ENCODE results near the gene RABGAP1. TPM values are rescaled to one million over a fixed set of nuclear protein-coding genes. Genes with fewer than 3 reads are reported as not detected.

RABGAP1 gene
- total RNA-seq, 2 donors from 2014 or later, result 26.3 to 30.8 TPM

DNA sequence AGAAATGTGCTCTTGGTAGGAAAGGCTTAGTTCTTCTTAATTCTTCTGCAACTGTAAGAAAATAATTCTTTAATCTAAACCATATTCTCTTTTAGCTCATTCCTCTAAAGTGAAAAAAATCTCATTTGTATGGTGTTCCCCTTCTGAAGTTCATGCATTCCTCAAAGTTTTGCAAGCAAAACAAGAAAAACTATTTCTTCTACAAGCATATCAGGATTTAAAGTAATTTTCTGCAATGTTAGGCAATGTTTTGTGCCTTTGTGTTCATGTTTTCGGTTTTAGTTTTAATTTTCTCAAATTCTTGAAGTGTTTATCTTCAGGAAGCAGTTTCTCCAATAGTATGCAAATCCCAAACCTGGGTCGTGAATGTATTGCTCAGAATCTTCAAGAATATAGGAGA, 80.0 kb downstream of the RABGAP1 start:
- H3K36me3 ChIP-seq, result peaks cover 37% of the 10 kb centered on the region

DNA sequence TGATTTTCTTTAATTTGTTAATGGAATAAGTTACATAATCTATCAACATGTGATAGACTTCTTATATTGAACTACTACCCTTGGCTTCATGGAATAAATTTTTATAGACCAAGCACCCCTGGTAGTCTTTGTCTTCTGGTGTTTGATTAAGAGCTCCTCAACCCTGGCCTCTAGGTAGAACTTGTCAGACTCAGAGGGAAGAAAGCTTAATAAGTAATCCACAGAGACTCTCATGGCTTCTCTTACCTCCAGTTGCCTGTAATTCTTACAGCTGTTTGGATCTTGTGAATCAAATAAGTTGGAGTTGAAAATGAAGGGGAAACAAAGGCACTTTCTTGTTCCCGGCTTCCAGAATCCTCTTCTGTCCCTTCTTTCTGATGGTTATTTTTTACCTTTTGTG, 85.6 kb downstream of the RABGAP1 start:
- Histone ChIP-seq H3K27me3 (no peaks in the 10 kb centered on the region), H3K4me1 (no peaks in the 10 kb centered on the region), H3K36me3 (peaks cover 15% of the 10 kb centered on the region), H3K9me3 (no peaks in the 10 kb centered on the region), H3K4me3 (no peak overlapping the region), H3K27ac (no peak overlapping the region)
- no peak for DNase-seq (ENCODE audit: low spot score)
- TF ChIP-seq, protein P1, sequence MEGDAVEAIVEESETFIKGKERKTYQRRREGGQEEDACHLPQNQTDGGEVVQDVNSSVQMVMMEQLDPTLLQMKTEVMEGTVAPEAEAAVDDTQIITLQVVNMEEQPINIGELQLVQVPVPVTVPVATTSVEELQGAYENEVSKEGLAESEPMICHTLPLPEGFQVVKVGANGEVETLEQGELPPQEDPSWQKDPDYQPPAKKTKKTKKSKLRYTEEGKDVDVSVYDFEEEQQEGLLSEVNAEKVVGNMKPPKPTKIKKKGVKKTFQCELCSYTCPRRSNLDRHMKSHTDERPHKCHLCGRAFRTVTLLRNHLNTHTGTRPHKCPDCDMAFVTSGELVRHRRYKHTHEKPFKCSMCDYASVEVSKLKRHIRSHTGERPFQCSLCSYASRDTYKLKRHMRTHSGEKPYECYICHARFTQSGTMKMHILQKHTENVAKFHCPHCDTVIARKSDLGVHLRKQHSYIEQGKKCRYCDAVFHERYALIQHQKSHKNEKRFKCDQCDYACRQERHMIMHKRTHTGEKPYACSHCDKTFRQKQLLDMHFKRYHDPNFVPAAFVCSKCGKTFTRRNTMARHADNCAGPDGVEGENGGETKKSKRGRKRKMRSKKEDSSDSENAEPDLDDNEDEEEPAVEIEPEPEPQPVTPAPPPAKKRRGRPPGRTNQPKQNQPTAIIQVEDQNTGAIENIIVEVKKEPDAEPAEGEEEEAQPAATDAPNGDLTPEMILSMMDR (IDR thresholded peaks at IDR 0.05), result no peak

More for the DNA sequence above, 80.0 kb downstream of the RABGAP1 start:
- TF ChIP-seq, protein P1 (IDR thresholded peaks at IDR 0.05), result no peak
- no peak overlapping the region for H3K4me3 ChIP-seq
- no peak for DNase-seq (ENCODE audit: low spot score)
- H3K27ac ChIP-seq, result no peak overlapping the region
- H3K27me3 ChIP-seq, result no peaks in the 10 kb centered on the region
- H3K9me3 ChIP-seq, result no peaks in the 10 kb centered on the region
- H3K4me1 ChIP-seq, result no peaks in the 10 kb centered on the region

DNA sequence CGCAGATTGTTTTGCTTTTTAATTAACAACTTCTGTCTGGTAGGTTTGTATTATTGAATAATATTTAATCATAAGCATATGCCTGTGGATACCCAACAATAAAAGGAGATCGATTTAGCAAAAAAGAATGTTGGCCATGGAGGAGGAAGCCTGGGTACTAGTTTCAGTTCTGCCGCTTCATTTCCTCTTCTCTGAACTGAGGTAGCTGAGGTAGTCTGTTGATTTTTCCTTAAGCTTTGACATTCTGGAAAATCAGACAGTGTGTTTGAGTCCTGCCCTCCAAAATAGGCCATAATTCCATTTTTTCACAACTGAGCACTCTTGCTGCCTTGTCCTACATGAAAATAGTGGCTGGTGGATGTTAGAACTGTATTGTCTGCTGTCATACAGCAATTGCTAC, 86.7 kb downstream of the RABGAP1 start:
- H3K4me3 ChIP-seq, result no peak overlapping the region
- no peaks in the 10 kb centered on the region for H3K4me1 ChIP-seq
- DNase-seq (ENCODE audit: low spot score), result no peak
- no peaks in the 10 kb centered on the region for H3K27me3 ChIP-seq
- TF ChIP-seq, protein P1 (IDR thresholded peaks at IDR 0.05), result no peak
- no peak overlapping the region for H3K27ac ChIP-seq
- peaks cover 15% of the 10 kb centered on the region for H3K36me3 ChIP-seq
- no peaks in the 10 kb centered on the region for H3K9me3 ChIP-seq

DNA sequence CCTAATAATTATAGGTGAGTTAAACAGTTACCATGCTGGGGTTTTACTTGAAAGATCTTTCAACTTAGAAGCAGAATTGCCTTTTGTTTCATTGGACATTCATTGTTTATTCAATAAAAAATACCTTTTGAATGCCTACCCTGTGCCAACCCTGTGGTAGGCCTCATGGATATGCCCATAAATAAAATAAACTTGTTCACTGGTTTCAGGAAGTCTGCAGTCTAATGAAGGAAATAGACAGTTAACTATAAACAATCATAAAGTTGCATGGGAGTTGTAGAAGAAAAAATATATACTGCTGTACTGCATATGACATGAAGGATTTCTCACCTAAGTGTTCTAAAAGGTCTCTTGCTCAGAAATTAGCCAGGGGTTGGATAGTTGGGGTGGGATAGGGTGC, 87.3 kb downstream of the RABGAP1 start:
- DNase-seq (ENCODE audit: low spot score), result no peak
- Histone ChIP-seq H3K27me3 (no peaks in the 10 kb centered on the region), H3K4me1 (no peaks in the 10 kb centered on the region), H3K4me3 (no peak overlapping the region), H3K9me3 (no peaks in the 10 kb centered on the region), H3K36me3 (peaks cover 11% of the 10 kb centered on the region), H3K27ac (no peak overlapping the region)
- TF ChIP-seq, protein P1 (IDR thresholded peaks at IDR 0.05), result no peak

DNA sequence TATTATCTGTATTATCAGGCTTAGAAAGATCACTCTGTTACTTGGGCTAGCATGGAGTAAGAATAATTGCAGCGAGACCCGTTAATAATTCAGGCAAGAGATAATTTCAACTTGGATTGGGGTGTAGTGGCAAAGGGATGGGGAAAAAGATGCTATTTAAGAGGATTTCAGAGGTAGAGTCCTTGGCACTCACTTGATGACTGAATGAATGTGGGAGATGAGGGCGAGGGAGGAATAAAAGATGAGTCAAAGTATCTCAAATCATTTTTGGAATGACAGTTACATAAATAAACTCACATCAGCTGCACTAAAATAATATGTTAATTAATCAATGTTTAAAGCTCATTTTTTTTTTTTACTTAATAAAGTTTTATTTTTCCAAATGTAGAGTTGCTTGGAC, 88.2 kb downstream of the RABGAP1 start:
- no peak overlapping the region for H3K27ac ChIP-seq
- H3K4me1 ChIP-seq, result peaks cover 0 to 3% of the 10 kb centered on the region in 2 donors
- DNase-seq (ENCODE audit: low spot score), result no peak
- TF ChIP-seq, protein P1 (IDR thresholded peaks at IDR 0.05), result no peak
- H3K36me3 ChIP-seq, result peaks cover 7% of the 10 kb centered on the region
- no peak overlapping the region for H3K4me3 ChIP-seq
- no peaks in the 10 kb centered on the region for H3K9me3 ChIP-seq
- H3K27me3 ChIP-seq, result no peaks in the 10 kb centered on the region

DNA sequence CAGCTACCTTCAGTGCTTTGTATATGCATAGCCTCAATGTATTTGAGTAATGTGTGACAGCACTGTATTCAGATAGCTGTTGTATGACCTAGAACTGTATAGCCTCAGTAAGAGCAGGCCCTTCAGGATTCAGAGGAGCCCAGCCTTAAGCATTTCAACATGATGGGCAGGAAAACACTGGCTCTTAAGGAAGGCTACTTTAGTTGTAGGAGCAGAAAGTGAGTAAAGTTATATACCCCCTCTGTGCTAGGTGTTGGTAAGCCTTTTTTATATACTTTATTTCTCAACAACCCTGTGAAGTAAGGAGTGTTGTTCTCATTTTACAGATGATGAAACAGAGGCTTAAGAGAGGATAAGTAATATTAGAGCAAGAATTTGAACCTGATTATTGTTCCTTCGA, 91.1 kb downstream of the RABGAP1 start:
- H3K9me3 ChIP-seq, result no peaks in the 10 kb centered on the region
- H3K27ac ChIP-seq, result no peak overlapping the region
- H3K4me3 ChIP-seq, result no peak overlapping the region
- DNase-seq (ENCODE audit: low spot score), result no peak
- H3K27me3 ChIP-seq, result no peaks in the 10 kb centered on the region
- TF ChIP-seq, protein P1 (IDR thresholded peaks at IDR 0.05), result no peak
- peaks cover 7% of the 10 kb centered on the region for H3K36me3 ChIP-seq
- peaks cover 0 to 7% of the 10 kb centered on the region in 2 donors for H3K4me1 ChIP-seq

Data from right atrium auricular region (tissue), 2 donors.